Muscle layer of colon (tissue), 2 donors: ENCODE results near the gene GBP1.
"Not testable (repeated sequence)": the region's sequence is repeated elsewhere in the genome, so short reads cannot be mapped to it uniquely, and the experiment has no call there.

Experiments used
- H3K27ac ChIP-seq: one replicate; pipeline ENCODE4 v1.7.0; 2013; ENCODE audit warnings: low read depth, mild to moderate bottlenecking, low read length, moderate library complexity
- H3K27me3 ChIP-seq, 2 donors: one replicate each; pipeline ENCODE4 v1.7.0; 2013; ENCODE audit warnings: low read length in 2 of 2, mild to moderate bottlenecking in 2 of 2; ENCODE audit not compliant: insufficient read depth in 2 of 2, control insufficient read depth in 1 of 2
- H3K36me3 ChIP-seq: one replicate; pipeline ENCODE4 v1.7.0; 2013; ENCODE audit warnings: mild to moderate bottlenecking, low read length; ENCODE audit not compliant: insufficient read depth
- H3K4me1 ChIP-seq: one replicate; pipeline ENCODE4 v1.7.0; 2013; ENCODE audit warnings: mild to moderate bottlenecking, low read length; ENCODE audit not compliant: insufficient read depth
- H3K4me3 ChIP-seq, 2 donors: one replicate each; pipeline ENCODE4 v1.7.0; 2013; ENCODE audit warnings: low read length in 2 of 2, low read depth in 1 of 2, mild to moderate bottlenecking in 1 of 2, moderate library complexity in 1 of 2
- H3K9ac ChIP-seq: one replicate; pipeline ENCODE4 v1.7.0; 2013; ENCODE audit warnings: low read length
- H3K9me3 ChIP-seq: one replicate; pipeline ENCODE4 v1.7.0; 2013; ENCODE audit warnings: mild to moderate bottlenecking, low read length
- donor health status: abdominal sarcoma.
- donor health status: Adenocarcinoma of cecum.

The GBP1 gene

GRCh38 chr1:89051300-89051954 lies 13.6 kb downstream of the GBP1 start:
- Histone ChIP-seq H3K27me3 (no peaks in the 10 kb centered on the region), H3K4me1 (no peaks in the 10 kb centered on the region), H3K36me3 (peaks cover 60% of the 10 kb centered on the region), H3K9ac (no peak overlapping the region), H3K4me3 (no peak overlapping the region), H3K27ac (no peak overlapping the region), H3K9me3 (no peaks in the 10 kb centered on the region)

DNA sequence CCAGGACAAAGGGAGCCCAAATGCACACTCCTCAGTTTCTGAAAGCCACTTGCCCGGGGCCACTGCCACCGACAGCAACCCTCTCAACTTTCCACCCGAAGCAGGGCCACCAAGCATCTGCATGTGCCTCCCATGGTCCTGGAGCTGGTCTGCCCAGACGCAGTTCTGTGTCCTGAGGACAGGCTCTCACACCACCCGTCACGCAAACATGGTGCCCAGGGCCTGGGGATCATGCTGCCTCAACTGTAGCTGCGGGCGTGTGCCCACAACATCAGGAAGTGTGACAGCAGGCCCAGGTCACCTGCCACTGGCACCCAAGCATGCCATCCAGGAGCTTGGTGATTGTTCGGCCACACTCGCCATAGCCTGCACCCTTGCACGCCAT lies 14.4 kb downstream of the GBP1 start:
- no peak overlapping the region for H3K27ac ChIP-seq
- H3K4me3 ChIP-seq, result no peak overlapping the region
- peaks cover 52% of the 10 kb centered on the region for H3K36me3 ChIP-seq

GRCh38 chr1:89049901-89050648 lies 14.9 kb downstream of the GBP1 start:
- not testable (repeated sequence) for H3K4me3 ChIP-seq, H3K4me1 ChIP-seq, H3K27ac ChIP-seq, H3K9me3 ChIP-seq, H3K9ac ChIP-seq, H3K27me3 ChIP-seq
- H3K36me3 ChIP-seq, result peaks cover 47% of the 10 kb centered on the region

More for the DNA sequence above, 14.4 kb downstream of the GBP1 start:
- Histone ChIP-seq H3K9me3 (no peaks in the 10 kb centered on the region), H3K9ac (no peak overlapping the region), H3K4me1 (no peaks in the 10 kb centered on the region), H3K27me3 (no peaks in the 10 kb centered on the region)

GRCh38 chr1:89049187-89049586 lies 15.8 kb downstream of the GBP1 start:
- H3K36me3 ChIP-seq, result peaks cover 42% of the 10 kb centered on the region
- not testable (repeated sequence) for H3K4me3 ChIP-seq, H3K27me3 ChIP-seq, H3K4me1 ChIP-seq, H3K9me3 ChIP-seq, H3K27ac ChIP-seq, H3K9ac ChIP-seq

DNA sequence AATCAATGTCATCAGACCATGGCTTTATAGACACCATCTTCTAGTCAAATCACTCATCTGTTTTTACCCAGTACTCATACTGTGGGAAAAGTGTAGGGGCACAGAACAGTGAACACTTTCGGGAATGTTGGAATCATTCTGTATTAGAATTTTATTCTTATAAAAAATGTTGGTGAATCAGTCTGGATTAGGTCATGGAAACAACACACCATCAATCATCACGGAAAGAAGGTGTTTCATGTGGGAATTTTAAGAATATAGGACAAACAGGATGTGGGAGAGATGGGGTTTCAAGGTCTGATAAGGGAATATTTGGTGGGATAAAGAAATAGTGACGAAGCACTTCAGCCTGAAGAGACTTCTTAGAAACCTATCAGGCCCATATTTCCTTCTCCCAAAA lies 17.3 kb downstream of the GBP1 start:
- no peaks in the 10 kb centered on the region for H3K9me3 ChIP-seq
- H3K4me3 ChIP-seq, result no peak overlapping the region
- no peak overlapping the region for H3K27ac ChIP-seq
- peaks cover 28% of the 10 kb centered on the region for H3K36me3 ChIP-seq
- H3K4me1 ChIP-seq, result no peaks in the 10 kb centered on the region
- no peaks in the 10 kb centered on the region for H3K27me3 ChIP-seq
- no peak overlapping the region for H3K9ac ChIP-seq

DNA sequence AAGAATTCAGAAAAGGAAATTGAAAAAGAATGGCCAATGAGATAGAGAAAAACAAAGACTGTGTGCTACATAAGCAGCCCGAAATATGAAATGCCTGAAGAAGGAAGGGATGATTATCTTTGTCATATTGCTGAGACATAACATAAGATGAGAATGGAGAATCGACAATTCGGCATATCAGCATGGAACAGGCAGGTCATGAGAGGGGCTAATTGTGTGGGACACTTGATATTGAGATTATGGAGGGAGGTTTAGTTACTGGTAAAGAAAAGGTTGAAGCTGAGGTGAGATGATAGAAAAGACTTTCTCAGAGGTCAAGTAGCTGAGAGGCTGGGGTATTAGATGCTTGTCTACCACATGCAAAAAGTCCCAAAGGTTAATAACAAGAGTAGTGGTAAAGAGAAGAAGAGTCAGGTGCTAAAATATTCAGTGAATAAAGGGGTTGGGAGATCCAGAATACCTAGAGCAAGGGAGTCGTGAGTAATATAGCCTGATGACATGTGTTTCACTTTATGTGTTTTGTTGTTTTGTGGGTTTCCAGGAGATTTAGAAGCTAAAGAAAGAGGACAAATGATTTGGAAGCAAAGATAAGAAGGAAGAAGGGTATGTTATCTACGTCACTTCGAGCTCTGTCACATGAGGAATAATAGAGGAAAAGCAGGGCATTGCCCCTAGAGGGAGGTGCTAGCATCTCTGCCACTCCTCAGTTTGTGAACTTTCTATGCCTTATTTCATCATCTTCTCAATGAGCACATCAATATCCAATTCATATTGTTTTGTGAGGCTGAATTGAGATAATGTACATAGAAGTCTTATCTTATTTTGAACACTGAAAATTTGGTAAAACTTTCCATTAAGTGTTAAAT lies 18.5 kb downstream of the GBP1 start:
- not testable (repeated sequence) for H3K9me3 ChIP-seq, H3K9ac ChIP-seq, H3K4me1 ChIP-seq, H3K27me3 ChIP-seq, H3K27ac ChIP-seq, H3K4me3 ChIP-seq
- H3K36me3 ChIP-seq, result peaks cover 16% of the 10 kb centered on the region

GRCh38 chr1:89044970-89045721 lies 19.9 kb downstream of the GBP1 start:
- Histone ChIP-seq H3K36me3 (peaks cover 6% of the 10 kb centered on the region), H3K9ac (no peak overlapping the region), H3K4me3 (no peak overlapping the region), H3K27ac (no peak overlapping the region), H3K9me3 (no peaks in the 10 kb centered on the region), H3K27me3 (no peaks in the 10 kb centered on the region), H3K4me1 (no peaks in the 10 kb centered on the region)

- Histone ChIP-seq H3K4me3 (no peak overlapping the region), H3K9me3 (no peaks in the 10 kb centered on the region), H3K9ac (no peak overlapping the region), H3K4me1 (no peaks in the 10 kb centered on the region), H3K27ac (no peak overlapping the region), H3K36me3 (peaks cover 6% of the 10 kb centered on the region), H3K27me3 (no peaks in the 10 kb centered on the region)
These were observed 21.1 kb downstream of the GBP1 start for GRCh38 chr1:89043940-89044339.

DNA sequence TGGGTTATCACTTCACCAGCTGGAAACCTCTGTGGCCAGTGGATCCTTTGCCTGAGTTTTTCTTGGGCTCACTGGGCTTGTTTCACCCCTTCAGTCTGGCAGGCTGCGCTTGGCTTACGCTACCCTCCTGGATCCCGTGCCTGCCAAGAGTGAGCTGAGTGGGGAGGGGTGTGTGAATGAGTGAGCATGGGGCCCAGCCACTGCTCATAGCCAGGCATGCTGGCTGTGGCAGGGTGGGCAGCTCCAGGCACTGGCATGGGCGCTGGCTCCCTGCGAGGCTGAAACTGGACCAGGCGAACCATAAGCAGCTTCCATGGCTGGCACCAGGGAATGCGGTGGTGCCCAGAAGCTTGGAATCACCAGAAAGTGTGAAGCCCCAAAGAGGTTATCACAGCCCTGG lies 22.5 kb downstream of the GBP1 start:
- H3K9me3 ChIP-seq, result no peaks in the 10 kb centered on the region
- no peaks in the 10 kb centered on the region for H3K36me3 ChIP-seq
- no peak overlapping the region for H3K27ac ChIP-seq
- no peaks in the 10 kb centered on the region for H3K27me3 ChIP-seq
- no peak overlapping the region for H3K9ac ChIP-seq
- no peaks in the 10 kb centered on the region for H3K4me1 ChIP-seq
- H3K4me3 ChIP-seq, result no peak overlapping the region

DNA sequence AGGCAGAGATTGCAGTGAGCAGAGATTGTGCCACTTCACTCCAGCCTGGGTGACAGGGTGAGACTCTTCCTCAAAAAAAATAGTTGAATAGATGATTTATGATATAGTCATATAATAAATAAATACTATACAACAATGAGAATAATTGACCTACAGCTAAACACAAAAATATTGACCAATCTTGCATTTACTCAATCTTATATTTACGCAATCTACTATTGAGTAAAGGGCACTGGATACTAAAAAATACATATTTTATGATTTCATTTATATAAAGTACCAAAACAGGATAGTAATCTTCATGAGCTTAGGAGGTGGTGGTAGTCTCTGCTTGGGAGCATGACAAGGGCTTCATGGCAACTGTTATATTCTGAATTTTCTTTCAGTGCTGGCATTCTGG lies 23.3 kb downstream of the GBP1 start:
- H3K9me3 ChIP-seq, result no peaks in the 10 kb centered on the region
- H3K27me3 ChIP-seq, result no peaks in the 10 kb centered on the region
- H3K9ac ChIP-seq, result no peak overlapping the region
- H3K36me3 ChIP-seq, result no peaks in the 10 kb centered on the region
- H3K4me1 ChIP-seq, result no peaks in the 10 kb centered on the region
- no peak overlapping the region for H3K4me3 ChIP-seq
- H3K27ac ChIP-seq, result no peak overlapping the region

GRCh38 chr1:89041119-89041641 lies 23.8 kb downstream of the GBP1 start:
- H3K27ac ChIP-seq, result no peak overlapping the region

More at GRCh38 chr1:89041119-89041641, 23.8 kb downstream of the GBP1 start:
- Histone ChIP-seq H3K9ac (no peak overlapping the region), H3K4me3 (no peak overlapping the region), H3K36me3 (no peaks in the 10 kb centered on the region), H3K4me1 (no peaks in the 10 kb centered on the region), H3K9me3 (no peaks in the 10 kb centered on the region), H3K27me3 (no peaks in the 10 kb centered on the region)
